OCI-LY3 (cell line): Measurements from ENCODE around the gene EDDM3A.
A peak's percentile ranks its signal among the peaks of the same experiment; 100 is the strongest.

ENCODE experiments used
- H2AFZ ChIP-seq: fragments of 200-600, 300-600 bp; shearing (Covaris generic); 2 replicates; pipeline ENCODE4 v1.6.0; 2014; ENCODE audit warnings: antibody characterized with exemption, low read depth, low read length
- H3K27ac ChIP-seq: fragments of 200-600, 300-600 bp; sonication (generic); 2 replicates; pipeline ENCODE4 v1.5.1; 2014; ENCODE audit warnings: mild to moderate bottlenecking, low read length, moderate library complexity, mixed read lengths
- H3K27me3 ChIP-seq: fragments of 200-600, 300-600 bp; sonication (generic); 2 replicates; pipeline ENCODE4 v1.6.1; 2014; ENCODE audit warnings: low read depth, low read length, mixed read lengths
- H3K36me3 ChIP-seq: fragments of 200-600, 300-600 bp; sonication (generic); replicated peaks from 2 replicates; pipeline ENCODE3; 2014; ENCODE audit warnings: low read depth, low read length, mixed read lengths
- H3K4me1 ChIP-seq: fragments of 300-600, 200-600 bp; sonication (generic); 2 replicates; pipeline ENCODE4 v1.6.1; 2014; ENCODE audit warnings: low read length, mixed read lengths
- H3K4me2 ChIP-seq: fragments of 200-600, 300-600 bp; sonication (generic); 2 replicates; pipeline ENCODE4 v1.6.1; 2014; ENCODE audit warnings: low read length, mixed read lengths
- H3K4me3 ChIP-seq: fragments of 300-600, 200-600 bp; sonication (generic); 2 replicates; pipeline ENCODE4 v1.5.1; 2014; ENCODE audit warnings: antibody characterized with exemption, mild to moderate bottlenecking, low read length, moderate library complexity
- H3K79me2 ChIP-seq: fragments of 300-600, 200-600 bp; shearing (Covaris generic); 2 replicates; pipeline ENCODE4 v1.6.1; 2014; ENCODE audit warnings: mild to moderate bottlenecking, low read length, mixed read lengths
- H3K9ac ChIP-seq: fragments of 300-600, 200-600 bp; shearing (Covaris generic); 2 replicates; pipeline ENCODE4 v1.6.0; 2014; ENCODE audit warnings: mild to moderate bottlenecking, low read length, moderate library complexity
- H3K9me3 ChIP-seq: fragments of 200-600, 300-600 bp; shearing (Covaris generic); 2 replicates; pipeline ENCODE4 v1.6.1; 2014; ENCODE audit warnings: low read length, mixed read lengths; ENCODE audit not compliant: insufficient read depth
- H4K20me1 ChIP-seq: fragments of 200-600, 300-600 bp; sonication (generic); 2 replicates; pipeline ENCODE4 v1.6.1; 2016; ENCODE audit warnings: low read length, mixed read lengths; ENCODE audit not compliant: insufficient read depth
- CTCF ChIP-seq: fragments of 200-600, 300-600 bp; sonication (generic); IDR thresholded peaks from 2 replicates; pipeline ENCODE4 v1.5.1; 2014; ENCODE audit warnings: antibody characterized with exemption, low read length, low read depth
- EZH2phosphoT487 ChIP-seq: fragments of 200-600 bp; shearing (Covaris generic); IDR thresholded peaks from 2 replicates; pipeline ENCODE4 v1.6.1; 2018; ENCODE audit warnings: antibody characterized with exemption, mixed run types, low read depth

Gene EDDM3A

GRCh38 chr14:20790464-20791116, 44.9 kb downstream of the EDDM3A start:
- H2AFZ ChIP-seq: no peak overlapping the region
- H3K9me3 ChIP-seq: no peaks in the 10 kb centered on the region
- H4K20me1 ChIP-seq: no peaks in the 10 kb centered on the region
- H3K36me3 ChIP-seq: no peaks in the 10 kb centered on the region
- H3K4me2 ChIP-seq: no peak overlapping the region
- TF ChIP-seq EZH2phosphoT487 (no peak), CTCF (no peak)
- no peak overlapping the region for H3K4me3 ChIP-seq
- H3K27ac ChIP-seq: no peak overlapping the region
- H3K27me3 ChIP-seq: no peaks in the 10 kb centered on the region
- no peak overlapping the region for H3K9ac ChIP-seq
- peaks cover 13% of the 10 kb centered on the region for H3K4me1 ChIP-seq
- no peaks in the 10 kb centered on the region for H3K79me2 ChIP-seq

- Histone ChIP-seq H3K27ac (no peak overlapping the region), H3K79me2 (no peaks in the 10 kb centered on the region), H4K20me1 (no peaks in the 10 kb centered on the region), H3K9me3 (no peaks in the 10 kb centered on the region), H2AFZ (no peak overlapping the region), H3K9ac (no peak overlapping the region), H3K4me2 (0 out of 2 replicates have a peak overlapping the region, but pooled peaks have one; percentile 3), H3K4me1 (peaks cover 13% of the 10 kb centered on the region), H3K4me3 (no peak overlapping the region), H3K27me3 (no peaks in the 10 kb centered on the region), H3K36me3 (no peaks in the 10 kb centered on the region)
- TF ChIP-seq EZH2phosphoT487 (no peak), CTCF (no peak)
These were observed 45.5 kb downstream of the EDDM3A start for GRCh38 chr14:20791187-20791586.

GRCh38 chr14:20791597-20791996, 45.9 kb downstream of the EDDM3A start:
- Histone ChIP-seq H3K9ac (no peak overlapping the region), H3K4me3 (no peak overlapping the region), H3K79me2 (no peaks in the 10 kb centered on the region), H3K27ac (no peak overlapping the region), H3K36me3 (no peaks in the 10 kb centered on the region), H3K9me3 (no peaks in the 10 kb centered on the region), H2AFZ (no peak overlapping the region), H4K20me1 (no peaks in the 10 kb centered on the region), H3K4me1 (peaks cover 11% of the 10 kb centered on the region), H3K27me3 (no peaks in the 10 kb centered on the region), H3K4me2 (0 out of 2 replicates have a peak overlapping the region, but pooled peaks have one; percentile 3)
- TF ChIP-seq CTCF: no peak
- no peak for TF ChIP-seq EZH2phosphoT487

- Histone ChIP-seq H3K9me3 (no peaks in the 10 kb centered on the region), H2AFZ (no peak overlapping the region), H3K4me1 (peaks cover 7% of the 10 kb centered on the region; the same call in 1 of the 2 replicates), H3K4me3 (no peak overlapping the region), H3K36me3 (no peaks in the 10 kb centered on the region), H3K79me2 (no peaks in the 10 kb centered on the region), H3K27me3 (no peaks in the 10 kb centered on the region), H3K9ac (no peak overlapping the region), H3K4me2 (no peak overlapping the region), H4K20me1 (no peaks in the 10 kb centered on the region), H3K27ac (no peak overlapping the region)
- TF ChIP-seq EZH2phosphoT487 (no peak), CTCF (no peak)
These were observed 46.9 kb downstream of the EDDM3A start for GRCh38 chr14:20792556-20792955.
